HG02943 (cell line): ENCODE results near the gene ZFP36L1.

Experiments used
- ATAC-seq: cut with Tn5 transposase; IDR thresholded peaks from one replicate; pipeline ENCODE4 v1.9.1; 2021; ENCODE audit warnings: mild to moderate bottlenecking, low read depth, moderate library complexity; ENCODE audit not compliant: unreplicated experiment

Gene ZFP36L1

DNA sequence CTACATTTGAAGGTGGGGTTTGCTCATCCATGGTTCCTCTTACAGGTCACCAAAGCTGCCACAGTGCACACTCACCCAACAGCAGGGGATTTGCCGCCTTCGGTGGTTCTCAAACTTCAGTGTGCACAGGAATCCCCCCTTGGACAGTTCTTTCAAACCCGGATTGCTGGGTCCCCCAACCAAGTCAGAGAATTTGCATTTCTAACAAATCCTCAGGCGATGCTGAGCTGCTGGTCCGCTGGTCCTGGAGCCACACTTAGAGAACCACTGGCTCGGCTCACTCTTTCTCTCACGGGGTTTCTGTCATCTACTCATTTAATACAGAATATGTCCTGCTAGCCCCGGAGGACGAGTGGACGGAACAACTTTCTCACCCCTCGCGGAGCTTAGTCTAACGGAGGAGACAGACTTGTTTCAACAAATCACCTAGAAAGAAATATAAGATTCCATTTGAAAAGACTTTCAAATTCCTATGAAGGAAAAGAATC is 24.1 kb upstream of the ZFP36L1 start:
- no peak for ATAC-seq

DNA sequence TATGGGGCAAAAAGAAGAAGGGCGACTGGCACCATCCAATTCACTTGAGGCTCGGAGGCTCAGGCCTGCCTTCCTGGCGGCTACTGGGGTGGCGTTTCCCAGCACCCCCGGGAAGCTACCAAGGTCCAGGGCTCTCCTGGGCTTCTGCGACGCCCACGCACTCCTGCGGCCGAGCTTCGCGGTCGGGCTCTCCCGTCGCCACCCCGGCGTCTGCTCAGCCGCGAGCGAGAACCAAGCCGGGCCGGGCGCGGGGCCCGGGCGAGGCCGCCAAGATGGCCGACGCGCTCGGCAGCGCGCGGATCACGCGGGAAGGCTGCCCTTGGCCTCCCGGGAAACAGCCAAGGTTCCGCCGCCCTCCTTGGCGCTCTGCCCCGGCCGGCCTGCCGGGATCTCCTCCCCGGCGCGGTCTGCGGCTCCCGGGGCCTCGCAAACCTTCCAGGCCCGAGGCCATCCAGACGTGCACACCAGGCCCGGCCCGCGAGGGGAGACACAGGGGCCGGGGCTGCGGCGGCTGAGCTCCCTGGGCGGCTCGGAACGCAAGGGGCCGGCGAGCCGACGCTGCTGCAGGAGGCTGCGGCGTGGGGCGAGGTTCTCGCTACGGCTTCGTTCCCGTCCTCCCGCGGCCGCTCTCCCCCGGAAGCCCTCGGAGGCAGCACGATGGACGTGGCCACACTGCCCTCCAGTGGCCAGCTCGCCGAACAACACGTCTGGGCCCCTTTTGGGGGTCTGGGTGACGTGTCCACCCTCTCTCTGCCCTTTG is 23.5 kb upstream of the ZFP36L1 start:
- peak; percentile 44 for ATAC-seq

DNA sequence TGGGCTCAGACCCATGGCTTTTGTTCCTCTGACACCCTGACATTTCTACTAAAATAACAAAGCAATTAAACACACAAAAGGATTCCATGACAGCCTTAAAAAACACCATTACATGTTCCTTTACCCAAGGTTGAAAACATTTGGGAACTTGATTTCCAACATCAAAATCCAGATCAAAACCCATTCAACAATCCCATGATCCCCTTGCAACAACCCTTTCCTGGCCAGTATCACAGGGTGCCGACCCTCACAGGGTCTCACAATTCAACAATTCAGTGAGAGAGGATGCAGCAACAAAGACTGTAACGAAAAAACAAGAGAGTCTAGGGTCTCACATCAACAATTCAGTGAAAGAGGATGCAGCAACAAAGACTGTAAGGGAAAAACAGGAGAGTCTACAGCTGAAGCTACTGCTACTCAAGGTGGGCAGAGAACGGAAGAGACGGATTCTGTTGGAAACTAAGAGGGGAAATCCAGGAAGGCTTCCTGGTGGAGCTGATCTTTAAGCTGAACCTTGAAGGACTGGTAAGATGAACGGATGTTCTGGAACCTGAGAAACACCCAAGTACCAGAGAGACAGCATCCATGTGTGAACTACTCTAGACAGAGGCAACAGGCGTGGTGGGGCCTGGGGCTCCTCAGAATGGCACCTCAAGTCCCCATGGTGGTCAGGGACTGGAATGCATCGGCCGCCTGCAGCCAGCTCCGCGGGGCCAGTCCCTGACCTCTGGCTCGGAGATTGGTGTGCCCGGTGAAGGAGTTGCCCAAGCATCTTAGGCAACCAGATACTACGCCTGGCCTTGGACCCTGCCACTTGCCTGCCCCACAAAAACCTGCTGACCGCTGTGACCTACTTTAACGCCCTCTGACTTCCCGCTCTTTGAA is 22.7 kb upstream of the ZFP36L1 start:
- ATAC-seq: no peak

DNA sequence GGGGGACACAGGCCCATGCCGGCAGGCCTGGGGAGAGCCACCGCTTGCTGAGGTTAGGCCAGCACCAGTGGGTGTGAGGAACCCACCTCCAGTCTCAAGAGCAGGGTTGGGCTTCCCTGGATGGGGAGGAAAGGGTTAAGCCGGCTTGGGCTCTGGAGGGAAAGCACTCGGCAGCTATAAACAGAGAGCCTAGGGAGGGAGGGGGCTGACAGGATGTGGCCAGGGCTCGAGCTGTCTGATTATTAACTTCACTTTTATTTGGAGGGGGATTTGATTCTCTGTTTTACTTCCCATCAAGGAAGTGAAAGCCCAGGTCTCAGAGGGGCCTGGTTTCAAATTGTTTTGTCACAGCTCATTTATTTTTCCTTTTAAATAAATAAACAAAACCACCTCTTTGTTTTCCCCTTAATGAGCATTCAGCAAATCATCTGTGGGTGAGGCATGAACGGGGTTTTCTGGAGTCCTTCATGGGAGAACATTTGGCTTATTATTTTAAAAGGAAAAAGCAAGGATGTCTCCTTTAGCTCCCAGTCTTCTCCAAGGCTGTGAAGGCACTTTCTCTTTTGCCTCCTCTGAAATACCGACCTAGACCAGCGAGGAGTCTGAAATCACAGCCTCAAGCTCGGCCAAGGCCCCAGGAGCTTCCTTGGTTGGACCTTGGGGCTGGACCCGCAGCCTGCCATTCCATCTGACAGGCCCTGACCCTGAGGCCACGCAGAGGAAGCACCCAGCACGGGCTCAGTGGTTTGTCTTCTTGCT is 21.9 kb upstream of the ZFP36L1 start:
- no peak for ATAC-seq

DNA sequence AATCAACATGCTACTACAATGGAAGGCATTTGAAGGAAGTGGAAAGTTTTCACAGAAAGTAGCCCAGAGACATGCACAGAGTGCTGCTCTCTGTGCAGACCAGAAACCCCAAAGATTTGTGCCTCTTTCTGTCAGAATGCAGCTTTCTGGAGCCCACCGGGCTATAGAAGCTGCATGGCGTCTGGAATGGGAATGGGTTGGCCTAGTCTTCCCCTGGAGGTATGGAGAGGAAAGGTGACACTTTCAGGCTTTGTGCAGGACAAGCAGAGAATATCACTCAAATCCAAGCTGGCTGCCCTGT is 21.3 kb upstream of the ZFP36L1 start:
- no peak for ATAC-seq

DNA sequence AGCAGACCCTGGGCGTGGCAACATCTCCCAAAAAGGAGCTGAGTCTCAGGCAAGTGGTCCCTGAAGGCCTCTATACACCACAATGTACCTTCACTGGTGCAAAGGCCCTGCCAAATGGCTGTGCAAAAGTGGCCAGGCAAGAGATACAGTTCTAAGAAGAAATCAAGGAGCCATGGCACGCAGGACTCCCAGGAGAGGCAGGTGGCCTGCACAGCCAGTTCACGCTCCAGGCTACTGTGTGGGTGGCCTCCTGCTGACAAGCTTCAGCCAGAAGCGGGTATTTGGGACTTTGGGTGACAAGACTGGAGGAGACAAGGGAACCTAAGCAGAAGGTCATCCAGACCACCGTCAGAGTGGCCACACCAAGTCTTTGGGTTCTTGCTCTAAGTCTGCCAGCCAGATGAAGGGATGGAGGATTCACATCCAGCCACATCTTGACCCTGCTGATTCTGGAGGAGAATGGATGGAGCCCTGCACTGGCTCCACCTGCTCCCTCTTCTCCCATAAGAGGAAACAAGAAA is 20.5 kb upstream of the ZFP36L1 start:
- no peak for ATAC-seq

DNA sequence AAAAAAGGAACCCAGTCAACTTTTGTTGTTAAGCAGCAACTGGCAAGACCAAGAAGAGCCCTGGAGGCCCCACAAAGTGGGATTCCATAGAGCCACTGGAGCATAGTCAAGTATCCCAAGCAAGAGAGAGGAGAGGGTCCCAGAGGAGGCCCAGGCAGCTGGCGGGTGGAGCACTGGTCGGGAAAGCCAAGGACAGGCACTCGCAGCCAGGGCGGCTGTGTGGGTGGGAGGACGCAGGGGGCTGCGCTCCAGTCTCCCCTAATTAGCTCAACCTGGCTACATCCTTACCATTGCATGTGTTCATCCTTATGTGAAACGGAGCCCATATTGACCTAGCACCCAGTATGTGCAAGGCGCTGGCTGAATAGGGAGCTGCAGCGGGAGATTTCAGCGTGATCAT is 18.3 kb upstream of the ZFP36L1 start:
- ATAC-seq: no peak

DNA sequence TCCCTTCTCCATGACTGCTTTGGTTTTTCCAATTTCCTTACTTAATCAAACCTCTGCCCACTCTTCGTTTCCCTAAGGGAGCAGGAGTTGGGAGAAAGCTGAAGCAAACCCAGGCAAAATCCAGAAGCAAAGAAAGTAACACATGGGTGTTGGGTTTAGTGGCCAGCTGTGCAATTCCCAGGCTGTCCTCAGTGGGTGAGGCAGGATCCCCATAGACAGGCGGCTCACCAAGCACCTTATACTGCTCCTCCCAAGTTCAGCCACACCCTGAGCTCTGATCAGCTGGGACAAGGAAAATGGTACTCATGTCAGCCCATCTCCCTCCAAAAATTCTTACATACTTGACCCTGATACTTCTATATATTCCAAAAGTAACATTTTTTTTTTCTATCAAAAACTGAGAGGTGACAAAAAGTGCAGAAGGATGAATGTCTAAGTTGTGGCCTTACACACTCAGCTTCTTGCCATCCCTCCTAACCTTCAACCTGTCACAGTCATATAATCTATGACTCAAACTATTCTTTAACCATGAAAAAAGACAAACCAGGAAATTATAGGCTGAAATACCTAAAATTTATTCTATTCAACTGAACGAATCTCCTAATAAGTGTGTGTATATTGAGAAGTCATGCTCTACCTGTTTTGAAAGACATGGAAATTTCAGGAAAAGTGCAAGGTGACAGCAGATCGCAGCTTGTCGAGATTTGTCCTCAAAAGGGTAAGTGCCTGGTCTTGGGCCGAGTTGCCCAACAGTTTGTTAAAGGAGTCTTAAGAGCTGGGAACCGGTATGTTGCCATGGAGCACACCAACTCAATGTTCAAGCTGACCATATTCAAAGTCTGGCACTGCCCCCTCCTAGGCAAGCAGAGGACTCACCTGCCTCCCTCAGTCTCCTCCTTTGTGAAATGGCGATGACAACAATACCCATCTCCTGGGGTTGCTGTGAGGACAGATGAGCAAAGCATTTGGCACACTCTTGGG is 17.6 kb upstream of the ZFP36L1 start:
- no peak for ATAC-seq

DNA sequence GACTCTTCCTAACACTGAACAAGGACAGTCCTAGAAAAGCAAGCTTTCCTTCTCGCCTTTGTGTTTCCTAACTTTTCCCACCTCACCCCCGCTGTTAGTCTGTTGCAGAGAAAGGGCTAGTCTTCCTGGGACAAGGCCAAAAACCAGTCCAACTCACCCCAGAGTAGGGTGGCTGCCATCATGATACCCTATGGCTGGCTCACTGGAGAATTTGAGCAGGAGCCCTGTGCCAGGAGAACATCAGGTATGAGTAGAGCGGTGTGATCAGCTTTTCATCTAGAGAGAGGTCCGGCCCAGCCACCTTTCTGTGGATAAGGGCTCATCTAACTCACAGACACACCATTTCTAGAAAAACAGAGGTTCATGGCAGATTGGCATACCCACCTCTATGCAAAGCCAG is 16.7 kb upstream of the ZFP36L1 start:
- ATAC-seq: no peak

DNA sequence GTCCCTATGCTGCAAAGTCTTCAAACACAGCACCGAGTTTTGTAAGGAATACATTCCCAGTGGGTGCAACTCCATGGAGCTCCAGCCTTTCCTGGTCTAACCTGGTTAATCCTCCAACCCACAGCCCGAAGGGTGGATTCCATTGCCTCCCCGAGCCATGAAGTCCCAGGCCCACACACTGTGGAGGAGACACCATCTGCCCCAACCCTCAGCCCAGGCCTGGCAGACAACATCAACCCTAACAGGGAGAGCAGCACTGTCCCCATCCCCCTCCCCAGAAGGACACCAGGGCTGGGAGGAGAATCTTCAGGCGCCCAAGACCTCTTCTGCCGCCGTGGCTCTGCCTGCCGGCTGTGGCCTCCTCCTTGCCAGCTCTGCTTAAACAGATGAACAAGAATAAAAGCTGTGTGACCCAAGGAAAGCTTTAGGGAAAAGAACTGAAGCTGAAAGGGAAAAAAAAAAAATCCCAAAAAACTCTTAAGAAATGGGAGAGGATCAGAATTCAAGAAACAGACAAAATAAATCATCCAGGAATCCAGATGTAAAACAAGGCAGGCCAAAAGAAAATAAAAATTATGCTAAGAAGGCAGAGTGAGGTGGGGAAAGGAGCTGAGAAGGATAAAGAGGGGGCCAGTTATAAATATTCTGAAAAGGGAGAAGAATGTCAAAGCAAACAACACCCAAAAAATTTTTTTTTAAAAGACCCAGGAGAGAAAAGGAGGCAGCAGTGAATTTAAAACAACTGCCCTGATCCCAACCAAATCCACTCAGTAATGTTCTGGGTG is 16.0 kb upstream of the ZFP36L1 start:
- ATAC-seq: no peak

DNA sequence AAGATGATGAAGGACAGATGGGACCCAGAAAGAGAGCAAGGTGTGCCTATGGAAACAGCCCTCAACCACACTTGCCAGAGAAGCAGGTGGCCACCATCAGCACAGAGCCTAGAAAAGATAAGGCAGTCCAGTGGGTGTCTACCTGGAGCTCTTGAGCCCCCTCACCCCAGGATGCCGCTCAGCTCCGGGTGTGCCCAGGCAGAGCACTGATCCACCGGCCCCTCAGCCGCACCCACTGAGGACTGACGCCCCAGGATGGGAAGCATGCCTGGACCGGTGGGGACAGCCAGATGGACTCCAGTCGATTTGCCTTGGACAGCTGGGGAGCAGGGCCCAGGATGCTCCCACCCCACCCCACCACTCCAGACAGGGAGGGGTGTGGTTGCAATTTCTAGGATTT is 15.1 kb upstream of the ZFP36L1 start:
- no peak for ATAC-seq

DNA sequence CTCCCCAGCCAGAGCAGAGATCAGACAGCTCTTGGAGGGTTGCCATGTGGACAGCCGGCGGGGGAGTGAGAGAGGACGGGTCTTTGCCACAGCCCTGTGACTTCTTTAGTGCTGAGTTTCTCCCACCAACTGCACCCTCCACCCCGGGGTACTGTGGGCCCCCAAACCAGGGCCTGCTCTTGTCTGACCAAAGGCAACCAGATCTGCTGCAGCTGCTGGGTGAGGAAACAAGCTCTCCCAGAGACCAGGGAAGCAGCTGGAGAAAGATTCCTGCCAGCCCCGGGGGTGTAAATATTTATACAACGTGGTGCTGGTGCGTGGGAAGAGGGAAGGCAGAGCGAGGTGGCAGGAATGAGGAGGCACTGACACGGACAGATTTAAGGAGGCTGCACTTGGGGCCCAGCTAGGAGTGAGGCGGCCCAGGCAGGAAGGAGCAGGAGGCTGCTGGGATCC is 14.3 kb upstream of the ZFP36L1 start:
- no peak for ATAC-seq

DNA sequence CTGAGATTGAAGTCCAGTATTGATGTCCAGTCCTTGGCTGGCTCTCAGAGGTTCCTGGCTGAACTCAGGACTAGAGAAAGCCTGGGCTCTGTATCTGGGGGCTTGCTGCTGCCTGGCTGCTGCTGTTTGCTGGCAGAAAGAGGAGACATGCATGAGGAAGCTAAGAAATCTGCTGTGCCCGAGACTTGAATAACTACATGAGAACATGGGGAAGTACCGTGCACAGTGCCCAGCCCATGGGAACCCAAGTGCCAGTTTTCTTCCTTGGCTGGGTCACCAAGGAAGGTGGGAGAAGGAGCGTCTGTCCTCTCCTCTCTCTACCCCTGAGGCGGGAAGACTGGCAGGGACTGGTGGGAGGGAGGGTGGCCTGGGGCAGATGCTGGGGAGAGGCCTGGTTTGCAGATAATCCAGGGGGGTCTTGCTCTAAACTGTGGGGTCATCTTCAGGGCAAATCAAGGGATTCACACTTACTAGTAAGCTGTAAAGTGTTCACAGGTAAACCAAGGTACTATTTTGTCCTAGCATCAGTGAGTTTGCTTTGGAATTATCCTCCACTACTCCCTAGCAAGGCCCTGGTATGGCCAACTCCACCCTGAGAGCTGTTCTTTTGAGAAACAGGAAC is 13.8 kb upstream of the ZFP36L1 start:
- no peak for ATAC-seq

DNA sequence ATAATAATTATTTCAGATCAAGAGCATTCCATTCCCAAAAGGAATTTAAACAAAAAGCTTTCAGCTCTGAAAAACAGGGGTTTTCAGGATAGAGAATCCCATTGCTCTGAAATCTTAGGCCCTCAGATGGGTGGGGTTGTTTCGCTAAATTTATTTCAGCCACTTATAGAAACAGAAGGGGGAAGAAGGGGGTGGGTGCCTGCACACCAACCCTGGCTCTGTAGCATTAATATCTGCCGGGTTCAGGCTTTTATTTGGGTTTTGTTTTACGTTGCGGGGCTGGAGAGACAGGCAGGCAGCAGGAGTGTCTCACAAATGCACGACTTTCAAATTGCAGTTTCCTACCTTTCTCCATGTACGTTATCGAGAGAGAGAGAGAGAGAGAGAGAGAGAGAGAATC is 12.5 kb upstream of the ZFP36L1 start:
- ATAC-seq: no peak

DNA sequence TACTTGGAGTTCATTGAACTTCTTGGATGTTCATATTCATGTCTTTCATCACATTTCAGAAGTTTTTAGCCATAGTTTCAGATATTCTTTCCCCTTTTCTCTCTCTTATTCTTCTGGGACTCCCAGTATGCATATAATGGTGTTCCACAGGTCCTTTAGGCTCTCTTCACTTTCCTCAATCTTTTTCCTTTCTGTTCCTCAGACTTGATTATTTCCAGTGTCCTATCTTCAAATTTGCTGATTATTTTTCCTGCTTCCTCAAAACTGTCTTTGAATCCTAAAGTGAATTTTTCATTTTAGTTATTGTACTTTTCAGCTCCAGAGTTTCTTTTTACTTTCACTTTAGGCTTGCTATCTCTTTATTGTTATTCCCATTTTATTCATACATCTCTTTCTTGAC is 8.8 kb upstream of the ZFP36L1 start:
- no peak for ATAC-seq

DNA sequence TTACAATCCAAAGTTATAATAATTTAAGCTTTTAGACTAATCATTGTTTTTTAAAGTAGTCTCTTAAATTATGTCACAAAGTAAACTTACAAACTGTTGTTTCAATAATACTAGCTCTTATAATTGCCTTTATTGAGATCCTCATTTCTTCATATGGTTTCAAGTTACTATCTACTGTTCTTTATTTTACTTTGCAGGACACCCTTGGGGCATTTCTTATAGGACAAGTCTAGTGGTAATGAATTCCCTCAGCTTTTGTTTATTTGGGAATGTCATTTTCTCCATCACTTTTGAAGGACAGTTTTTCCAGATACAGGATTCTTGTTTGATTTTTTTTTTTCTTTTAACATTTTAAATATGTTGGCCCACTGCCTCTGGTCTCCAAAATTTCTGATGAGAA is 8.1 kb upstream of the ZFP36L1 start:
- ATAC-seq: no peak

DNA sequence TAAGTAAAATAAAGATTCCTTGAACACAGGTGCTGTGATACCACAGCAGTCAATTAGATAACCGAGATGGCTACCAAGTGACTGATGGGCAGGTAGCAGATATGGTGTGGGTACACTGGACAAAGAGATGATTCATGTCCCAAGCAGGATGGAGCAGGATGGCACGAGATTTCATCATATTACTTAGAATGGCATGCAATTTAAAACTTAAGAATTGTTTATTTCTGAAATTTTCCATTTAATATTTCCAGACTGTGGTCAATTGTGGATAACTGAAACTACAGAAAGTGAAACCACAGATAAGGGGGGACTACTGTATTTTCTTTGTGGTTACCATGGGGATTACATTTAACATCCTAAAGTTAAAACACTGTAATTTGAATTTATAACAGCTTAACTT is 7.5 kb upstream of the ZFP36L1 start:
- no peak for ATAC-seq

DNA sequence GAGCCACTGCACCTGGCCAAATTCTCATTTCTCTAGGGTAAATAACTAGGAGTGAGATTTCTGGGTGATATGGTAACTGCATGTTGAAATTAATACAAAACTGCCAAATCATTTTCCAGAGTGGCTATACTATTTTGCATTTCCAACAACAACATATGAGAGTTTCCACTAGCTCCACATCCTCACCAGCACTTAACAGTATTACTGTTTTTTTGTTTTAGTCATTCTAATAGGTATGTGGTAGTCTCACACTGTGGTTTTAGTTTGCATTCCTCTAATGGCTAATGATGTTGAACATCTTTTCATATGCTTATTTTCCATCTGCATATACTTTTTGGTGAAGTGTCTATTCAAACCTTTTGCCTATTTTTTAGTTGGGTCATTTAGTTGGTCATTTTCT is 5.8 kb upstream of the ZFP36L1 start:
- ATAC-seq: no peak
